ENCODE results near the gene CENPS. TPM values are rescaled to one million over a fixed set of nuclear protein-coding genes. Genes with fewer than 3 reads are reported as not detected.

CENPS gene
- total RNA-seq, 4 donors from 2014 or later: 5.8 to 22.4 (median 11.4) TPM

DNA sequence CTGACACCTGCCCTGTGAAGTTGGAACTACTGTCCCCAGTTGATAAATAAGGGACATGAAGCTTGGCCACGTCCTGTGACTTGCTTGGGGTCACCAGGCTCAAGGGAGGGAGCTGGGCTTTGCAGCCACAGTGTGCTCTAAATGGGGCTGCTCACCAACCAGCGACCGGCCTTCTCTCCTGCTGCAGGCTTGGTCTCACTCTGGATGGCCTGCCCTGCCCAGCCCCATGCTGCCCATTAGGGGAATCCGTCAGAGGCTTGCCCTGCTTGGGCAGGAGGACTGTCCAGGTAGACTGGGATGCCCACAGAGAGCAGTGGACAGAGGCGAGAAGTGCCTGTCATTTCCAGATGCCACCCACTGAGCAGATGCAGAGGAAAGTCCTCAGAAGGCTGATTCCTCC, 1.2 kb upstream of the CENPS start:
- no peaks in the 10 kb centered on the region for H3K36me3 ChIP-seq
- no peaks in the 10 kb centered on the region for H3K27me3 ChIP-seq
- no peak overlapping the region for H3K4me3 ChIP-seq (replicated peaks in 1 of 3)
- 63 to 95% methylated on average over 2 to 4 of the region's 5 CpGs for WGBS, 2 donors
- peaks cover 8% of the 10 kb centered on the region in 2 donors for H3K4me1 ChIP-seq
- intact Hi-C loops (cut with DNase I): loop anchor here (5.0 kb wide), 1 partner anchor 52 kb away; no protein-coding TSS in a partner anchor
- H3K27ac ChIP-seq: no peak overlapping the region
- H3K9me3 ChIP-seq: no peaks in the 10 kb centered on the region
- TF ChIP-seq, protein P1, sequence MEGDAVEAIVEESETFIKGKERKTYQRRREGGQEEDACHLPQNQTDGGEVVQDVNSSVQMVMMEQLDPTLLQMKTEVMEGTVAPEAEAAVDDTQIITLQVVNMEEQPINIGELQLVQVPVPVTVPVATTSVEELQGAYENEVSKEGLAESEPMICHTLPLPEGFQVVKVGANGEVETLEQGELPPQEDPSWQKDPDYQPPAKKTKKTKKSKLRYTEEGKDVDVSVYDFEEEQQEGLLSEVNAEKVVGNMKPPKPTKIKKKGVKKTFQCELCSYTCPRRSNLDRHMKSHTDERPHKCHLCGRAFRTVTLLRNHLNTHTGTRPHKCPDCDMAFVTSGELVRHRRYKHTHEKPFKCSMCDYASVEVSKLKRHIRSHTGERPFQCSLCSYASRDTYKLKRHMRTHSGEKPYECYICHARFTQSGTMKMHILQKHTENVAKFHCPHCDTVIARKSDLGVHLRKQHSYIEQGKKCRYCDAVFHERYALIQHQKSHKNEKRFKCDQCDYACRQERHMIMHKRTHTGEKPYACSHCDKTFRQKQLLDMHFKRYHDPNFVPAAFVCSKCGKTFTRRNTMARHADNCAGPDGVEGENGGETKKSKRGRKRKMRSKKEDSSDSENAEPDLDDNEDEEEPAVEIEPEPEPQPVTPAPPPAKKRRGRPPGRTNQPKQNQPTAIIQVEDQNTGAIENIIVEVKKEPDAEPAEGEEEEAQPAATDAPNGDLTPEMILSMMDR (IDR thresholded peaks at IDR 0.05): no peak
- TF ChIP-seq POLR2A (IDR thresholded peaks at IDR 0.05): no peak
- no peak for DNase-seq

DNA sequence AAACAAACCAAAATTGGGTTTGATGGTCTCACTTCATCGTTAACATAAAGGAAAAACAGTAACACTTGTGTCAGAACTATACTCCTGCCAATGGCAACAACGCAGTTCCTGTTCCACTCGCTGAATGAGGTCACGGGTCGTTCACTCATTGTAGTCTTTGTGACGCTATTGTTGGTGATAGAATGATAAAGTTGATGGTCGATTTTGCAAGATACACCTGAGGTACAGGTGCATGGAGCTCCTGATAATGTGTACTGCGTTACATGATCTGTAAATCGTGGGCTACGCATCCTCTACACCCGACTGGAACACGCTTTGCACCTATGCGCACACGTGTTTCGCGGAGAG, 391 bp upstream of the CENPS start:
- Histone ChIP-seq H3K27ac (peak overlapping the region in 1 of 3 donors; percentile 25), H3K36me3 (no peaks in the 10 kb centered on the region), H3K4me3 (replicated peaks in 1 of 3) (peak overlapping the region in 1 of 3 donors; percentile 45), H3K9me3 (no peaks in the 10 kb centered on the region), H3K4me1 (peaks cover 8% of the 10 kb centered on the region in 2 donors), H3K27me3 (no peaks in the 10 kb centered on the region)
- intact Hi-C loops (cut with DNase I): loop anchor here (5.0 kb wide), 2 partner anchors 53 to 62 kb away; no protein-coding TSS in a partner anchor
- peak in 1 of 2 donors; percentile 13 for DNase-seq
- TF ChIP-seq POLR2A (IDR thresholded peaks at IDR 0.05): no peak
- TF ChIP-seq, protein P1 (IDR thresholded peaks at IDR 0.05): no peak
- WGBS, 2 donors: 29 to 32% methylated on average over 10 to 16 of the region's 16 CpGs

DNA sequence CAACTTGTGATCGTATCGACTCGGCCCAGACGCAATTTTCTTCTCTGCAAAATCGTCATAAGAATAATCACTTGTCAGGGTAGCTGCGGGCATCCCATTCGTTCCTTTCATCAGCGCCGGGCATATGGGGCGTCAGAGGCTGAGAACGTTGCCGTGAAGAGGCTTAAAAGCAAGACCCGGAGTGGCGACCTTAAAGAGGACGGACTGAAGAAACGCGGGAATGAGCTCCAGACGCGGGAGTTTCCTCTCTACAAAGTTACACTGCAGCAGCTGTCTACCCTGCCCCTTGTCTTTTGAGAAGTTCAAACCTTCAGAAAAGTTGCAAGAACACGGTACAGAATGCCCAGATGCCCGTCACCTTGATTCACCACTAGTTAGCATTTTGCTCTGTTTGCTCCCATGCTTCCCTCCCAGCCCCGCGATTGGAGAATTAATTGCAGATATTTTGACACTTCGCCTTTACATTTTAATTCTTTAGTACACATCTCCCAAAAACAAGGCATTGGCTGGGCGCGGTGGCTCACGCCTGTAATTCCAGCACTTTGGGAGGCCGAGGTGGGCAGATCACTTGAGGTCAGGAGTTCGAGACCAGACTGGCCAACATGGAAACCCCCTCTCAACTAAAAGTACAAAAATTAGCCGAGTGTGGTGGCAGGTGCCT, 967 bp downstream of the CENPS start:
- H3K27ac ChIP-seq: peak overlapping the region in 1 of 3 donors; percentile 25
- TF ChIP-seq POLR2A (IDR thresholded peaks at IDR 0.05): no peak
- TF ChIP-seq, protein P1 (IDR thresholded peaks at IDR 0.05): no peak
- H3K9me3 ChIP-seq: no peaks in the 10 kb centered on the region
- no peaks in the 10 kb centered on the region for H3K27me3 ChIP-seq
- WGBS, 2 donors: 27 to 33% methylated on average over 23 to 30 of the region's 30 CpGs
- no peaks in the 10 kb centered on the region for H3K36me3 ChIP-seq
- peaks cover 8% of the 10 kb centered on the region in 2 donors for H3K4me1 ChIP-seq
- peak overlapping the region; percentile 28 to 45 (median 35) for H3K4me3 ChIP-seq (replicated peaks in 1 of 3)
- peak in 1 of 2 donors; percentile 8 for DNase-seq
- intact Hi-C loops (cut with DNase I): loop anchor here (5.0 kb wide), 1 partner anchor 61 kb away; no protein-coding TSS in a partner anchor

DNA sequence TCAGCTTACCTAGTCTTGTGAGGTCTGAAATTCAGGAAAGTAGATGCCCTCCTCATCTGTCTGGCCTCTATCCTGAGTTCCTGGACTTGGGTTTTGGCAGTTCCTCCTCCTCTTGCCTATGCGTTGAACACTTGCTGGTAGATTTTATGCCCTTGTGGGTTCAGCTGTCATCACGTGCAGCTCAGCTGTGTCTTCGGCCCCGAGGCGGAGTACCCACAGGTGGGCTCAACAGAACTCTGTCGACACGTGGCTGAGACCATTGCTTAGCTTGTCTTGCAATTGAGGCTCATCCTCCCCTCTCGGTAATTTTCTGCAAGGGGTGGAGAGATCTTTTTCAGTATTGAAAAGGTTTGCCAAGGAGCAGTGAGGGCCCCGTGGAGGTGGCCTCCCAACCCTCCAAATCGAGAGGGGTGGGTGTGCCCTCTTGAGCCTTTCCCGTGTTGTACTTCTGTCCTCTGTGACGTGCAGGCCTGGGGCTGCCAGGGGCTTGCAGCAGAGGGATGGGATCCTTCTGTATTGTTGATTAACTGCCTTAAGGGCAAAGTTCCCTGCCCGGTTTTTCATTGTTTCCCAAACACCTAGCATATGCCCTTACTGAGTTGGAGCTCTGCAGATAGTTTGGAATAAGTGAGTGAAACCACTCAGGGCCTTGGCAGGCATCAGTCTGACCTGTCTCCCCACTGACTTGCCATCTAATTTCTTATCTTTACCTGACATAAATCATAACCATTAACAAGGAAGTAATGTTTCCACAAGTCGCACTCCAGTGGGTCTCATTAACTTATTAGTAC, 2.9 kb downstream of the CENPS start:
- H3K4me1 ChIP-seq: peaks cover 8% of the 10 kb centered on the region in 2 donors
- no peak for DNase-seq
- H3K9me3 ChIP-seq: no peaks in the 10 kb centered on the region
- TF ChIP-seq POLR2A (IDR thresholded peaks at IDR 0.05): no peak
- TF ChIP-seq, protein P1 (IDR thresholded peaks at IDR 0.05): no peak
- no peaks in the 10 kb centered on the region for H3K36me3 ChIP-seq
- intact Hi-C loops (cut with DNase I): loop anchor here (5.0 kb wide), 1 partner anchor 59 kb away; no protein-coding TSS in a partner anchor
- H3K27me3 ChIP-seq: no peaks in the 10 kb centered on the region
- H3K4me3 ChIP-seq (replicated peaks in 1 of 3): no peak overlapping the region
- H3K27ac ChIP-seq: no peak overlapping the region
- WGBS, 2 donors: 67 to 76% methylated on average over 12 to 14 of the region's 14 CpGs
